ENCODE results near the gene TAMALIN.

TAMALIN gene

DNA sequence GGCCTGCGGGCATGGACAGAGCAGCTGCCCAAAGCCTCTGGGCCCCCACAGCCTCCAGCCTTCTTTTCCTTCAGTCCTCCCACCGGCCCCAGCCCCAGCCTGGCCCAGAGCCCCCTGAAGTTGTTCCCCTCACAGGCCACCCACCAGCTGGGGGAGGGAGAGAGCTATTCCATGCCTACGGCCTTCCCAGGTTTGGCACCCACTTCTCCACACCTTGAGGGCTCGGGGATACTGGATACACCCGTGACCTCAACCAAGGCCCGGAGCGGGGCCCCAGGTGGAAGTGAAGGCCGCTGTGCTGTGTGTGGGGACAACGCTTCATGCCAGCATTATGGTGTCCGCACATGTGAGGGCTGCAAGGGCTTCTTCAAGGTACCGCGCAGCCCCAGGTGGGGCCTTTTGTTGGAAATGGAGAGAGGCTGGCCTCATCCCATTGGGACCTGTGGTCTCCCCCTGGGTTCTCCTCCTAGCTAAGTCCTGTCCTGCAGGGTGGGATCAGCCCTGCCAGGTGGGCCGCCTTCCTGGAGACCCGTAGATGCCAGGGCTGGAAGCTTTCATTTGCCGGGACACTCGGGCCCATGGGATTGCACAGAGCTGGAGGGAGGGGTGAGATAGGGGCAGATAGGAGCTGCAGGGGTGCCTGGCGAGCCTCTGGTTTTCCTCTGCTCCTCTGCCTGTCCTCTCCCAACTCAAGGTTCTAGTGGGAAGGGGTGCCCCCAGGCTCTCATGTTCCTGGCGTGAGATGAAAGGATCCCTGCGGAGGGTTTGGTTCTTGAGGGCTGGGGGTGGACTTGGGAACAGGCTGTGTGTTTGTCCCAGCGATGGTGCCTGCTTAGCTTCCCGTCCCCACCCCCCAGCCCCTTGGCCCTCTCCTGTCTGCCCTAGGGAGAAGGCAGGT is 48.3 kb downstream of the TAMALIN start:
- DNase-seq (ENCODE audit: low read depth in 3 of 3, low spot score in 1 of 3), result no peak

DNA sequence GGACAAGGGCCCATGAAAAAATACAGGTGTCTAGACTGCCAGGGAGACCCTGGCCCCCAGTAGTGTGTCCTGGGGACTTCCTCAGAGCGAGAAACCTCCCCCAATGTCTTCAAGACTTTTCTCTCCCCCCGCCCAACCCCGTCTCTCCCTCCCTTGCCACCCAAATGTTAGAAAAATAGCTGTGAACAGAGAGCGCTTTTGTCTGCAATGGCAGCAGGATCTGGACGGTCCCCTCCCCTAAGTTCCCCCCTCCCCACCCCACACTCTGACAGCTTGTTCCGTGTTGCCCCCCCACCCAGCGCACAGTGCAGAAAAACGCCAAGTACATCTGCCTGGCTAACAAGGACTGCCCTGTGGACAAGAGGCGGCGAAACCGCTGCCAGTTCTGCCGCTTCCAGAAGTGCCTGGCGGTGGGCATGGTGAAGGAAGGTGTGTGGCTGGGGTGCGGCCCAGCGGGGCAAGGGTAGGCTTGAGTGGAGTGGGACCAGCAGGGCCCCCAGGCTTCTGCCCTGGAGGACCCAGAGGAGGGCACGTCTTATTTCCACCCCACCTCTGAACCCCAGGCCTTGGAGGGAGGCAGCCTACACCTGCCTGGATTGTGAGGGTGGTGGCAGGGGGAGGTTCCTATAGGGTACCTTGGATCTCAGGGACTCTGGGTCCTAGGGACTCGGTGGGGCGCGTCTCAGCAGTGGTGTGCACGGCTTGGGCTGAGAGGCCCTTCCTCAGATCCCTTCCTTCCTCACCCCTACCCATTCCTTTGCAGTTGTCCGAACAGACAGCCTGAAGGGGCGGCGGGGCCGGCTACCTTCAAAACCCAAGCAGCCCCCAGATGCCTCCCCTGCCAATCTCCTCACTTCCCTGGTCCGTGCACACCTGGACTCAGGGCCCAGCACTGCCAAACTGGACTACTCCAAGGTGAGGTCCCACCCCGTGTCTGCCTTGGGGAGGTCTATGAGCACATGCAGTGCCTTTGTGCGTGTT is 49.3 kb downstream of the TAMALIN start:
- DNase-seq (ENCODE audit: low read depth in 3 of 3, low spot score in 1 of 3), result peak in 1 of 3 donors; percentile 40

DNA sequence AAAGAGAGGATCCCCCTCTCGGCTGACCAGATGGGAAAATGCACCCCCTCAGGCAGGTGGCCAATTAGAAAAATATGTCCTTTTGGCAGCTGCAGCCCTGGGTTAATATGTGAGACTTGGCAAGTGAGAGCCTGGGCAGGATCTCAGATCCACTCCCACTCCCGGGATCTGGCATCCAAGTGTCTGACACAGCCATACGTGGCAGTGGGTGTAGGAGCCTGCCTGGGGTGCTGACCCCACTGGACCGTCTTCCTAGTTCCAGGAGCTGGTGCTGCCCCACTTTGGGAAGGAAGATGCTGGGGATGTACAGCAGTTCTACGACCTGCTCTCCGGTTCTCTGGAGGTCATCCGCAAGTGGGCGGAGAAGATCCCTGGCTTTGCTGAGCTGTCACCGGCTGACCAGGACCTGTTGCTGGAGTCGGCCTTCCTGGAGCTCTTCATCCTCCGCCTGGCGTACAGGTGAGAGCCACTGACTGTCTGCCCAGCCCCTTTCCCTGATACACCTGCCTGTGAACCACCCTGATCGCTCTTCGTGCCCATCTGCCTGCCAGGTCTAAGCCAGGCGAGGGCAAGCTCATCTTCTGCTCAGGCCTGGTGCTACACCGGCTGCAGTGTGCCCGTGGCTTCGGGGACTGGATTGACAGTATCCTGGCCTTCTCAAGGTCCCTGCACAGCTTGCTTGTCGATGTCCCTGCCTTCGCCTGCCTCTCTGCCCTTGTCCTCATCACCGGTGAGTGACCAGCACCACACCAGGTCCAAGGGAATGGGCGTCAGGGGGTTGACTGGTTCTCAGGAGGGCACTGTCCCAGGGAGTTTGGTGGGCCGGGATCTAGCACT is 50.3 kb downstream of the TAMALIN start:
- DNase-seq (ENCODE audit: low read depth in 3 of 3, low spot score in 1 of 3), result peak in 1 of 3 donors; percentile 33

DNA sequence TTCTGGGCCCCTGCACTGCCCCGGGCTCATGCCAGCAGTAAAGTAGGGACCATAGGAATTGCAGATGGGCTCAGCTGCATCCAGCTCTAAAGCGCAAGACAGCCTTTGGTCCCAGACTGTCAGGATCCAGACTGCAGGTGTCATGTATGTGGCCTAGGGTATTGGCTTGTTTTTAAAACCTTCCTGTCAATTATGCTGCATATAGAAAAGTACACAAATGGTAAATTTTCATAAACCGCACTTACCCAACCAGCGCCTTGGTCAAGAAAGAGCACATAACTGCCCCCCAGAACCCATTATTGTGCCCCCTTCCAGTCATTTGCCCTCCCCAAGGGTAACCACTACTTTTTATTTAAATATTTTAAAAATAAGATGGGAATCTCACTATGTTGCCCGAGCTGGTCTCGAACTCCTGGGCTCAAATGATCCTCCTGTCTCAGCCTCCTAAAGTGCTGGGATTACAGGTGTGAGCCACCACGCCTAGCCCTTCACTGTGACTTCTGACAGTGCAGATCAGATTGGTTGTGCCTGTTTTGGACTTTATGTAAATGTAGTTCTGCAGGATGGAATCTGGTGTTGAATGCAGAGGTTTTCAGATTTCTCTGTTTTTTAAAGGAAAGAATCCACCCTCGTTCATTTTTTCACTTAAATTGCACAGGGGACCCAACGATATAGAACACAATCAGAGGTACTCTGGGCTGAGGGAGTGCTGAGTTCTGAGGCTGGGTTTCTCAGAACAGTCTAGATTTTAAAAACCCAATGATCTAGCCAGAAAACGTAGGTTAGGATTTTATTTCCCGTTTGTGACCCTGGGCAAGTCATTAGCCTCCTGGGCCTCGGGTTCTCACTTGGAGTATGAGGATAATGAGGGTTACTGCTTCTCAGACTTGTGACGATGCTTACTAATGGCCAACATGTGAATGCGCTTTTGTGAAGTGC is 51.2 kb downstream of the TAMALIN start:
- no peak for DNase-seq (ENCODE audit: low read depth in 3 of 3, low spot score in 1 of 3)

DNA sequence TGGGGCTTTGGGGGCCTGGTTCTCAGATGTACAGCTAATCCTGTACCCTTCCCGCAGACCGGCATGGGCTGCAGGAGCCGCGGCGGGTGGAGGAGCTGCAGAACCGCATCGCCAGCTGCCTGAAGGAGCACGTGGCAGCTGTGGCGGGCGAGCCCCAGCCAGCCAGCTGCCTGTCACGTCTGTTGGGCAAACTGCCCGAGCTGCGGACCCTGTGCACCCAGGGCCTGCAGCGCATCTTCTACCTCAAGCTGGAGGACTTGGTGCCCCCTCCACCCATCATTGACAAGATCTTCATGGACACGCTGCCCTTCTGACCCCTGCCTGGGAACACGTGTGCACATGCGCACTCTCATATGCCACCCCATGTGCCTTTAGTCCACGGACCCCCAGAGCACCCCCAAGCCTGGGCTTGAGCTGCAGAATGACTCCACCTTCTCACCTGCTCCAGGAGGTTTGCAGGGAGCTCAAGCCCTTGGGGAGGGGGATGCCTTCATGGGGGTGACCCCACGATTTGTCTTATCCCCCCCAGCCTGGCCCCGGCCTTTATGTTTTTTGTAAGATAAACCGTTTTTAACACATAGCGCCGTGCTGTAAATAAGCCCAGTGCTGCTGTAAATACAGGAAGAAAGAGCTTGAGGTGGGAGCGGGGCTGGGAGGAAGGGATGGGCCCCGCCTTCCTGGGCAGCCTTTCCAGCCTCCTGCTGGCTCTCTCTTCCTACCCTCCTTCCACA is 52.0 kb downstream of the TAMALIN start:
- peak in 1 of 3 donors; percentile 34 for DNase-seq (ENCODE audit: low read depth in 3 of 3, low spot score in 1 of 3)

DNA sequence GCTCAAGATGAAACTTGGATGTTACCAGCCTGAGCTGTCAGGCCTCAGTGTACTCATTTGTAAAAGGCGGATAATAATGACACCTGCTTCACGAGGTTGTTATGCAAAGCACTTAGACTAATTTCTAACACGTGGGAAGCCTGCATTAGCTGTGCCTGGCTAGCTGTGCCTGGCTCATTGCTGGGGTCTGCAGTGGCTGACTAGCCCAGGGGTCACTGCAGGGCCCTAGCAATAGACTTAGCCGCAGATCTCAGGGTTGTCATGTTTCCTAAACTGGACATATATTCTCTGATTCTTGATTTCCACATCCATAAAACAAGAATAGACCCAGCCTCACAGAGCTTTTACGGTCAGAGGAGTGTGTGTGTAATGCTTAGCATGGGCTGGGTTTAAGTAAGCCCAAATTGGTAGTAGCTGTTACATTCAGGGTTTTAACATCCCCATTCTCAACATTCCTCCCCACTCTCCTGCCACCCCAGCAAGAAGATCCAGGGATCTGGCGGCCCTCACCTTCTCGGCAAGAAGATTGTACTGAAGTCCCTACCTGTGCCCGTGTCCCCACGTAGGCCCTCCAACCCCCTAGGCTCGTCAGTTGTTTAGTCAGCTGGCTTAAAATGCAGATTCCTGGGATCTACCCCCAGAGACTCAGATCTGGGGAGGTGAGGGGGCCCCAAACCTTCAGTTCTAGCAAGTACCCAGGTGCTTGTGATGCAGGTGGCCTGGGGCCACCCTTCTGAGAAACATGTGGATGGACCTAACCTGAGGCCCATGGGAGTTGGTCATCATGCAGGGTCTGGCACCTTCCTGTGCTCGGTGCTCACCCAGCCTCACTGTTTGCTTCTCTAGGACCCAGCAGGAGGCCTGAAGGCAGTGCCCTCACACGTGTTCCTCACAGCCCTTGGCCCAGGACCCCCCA is 53.1 kb downstream of the TAMALIN start:
- DNase-seq (ENCODE audit: low read depth in 3 of 3, low spot score in 1 of 3), result peak in 1 of 3 donors; percentile 63

DNA sequence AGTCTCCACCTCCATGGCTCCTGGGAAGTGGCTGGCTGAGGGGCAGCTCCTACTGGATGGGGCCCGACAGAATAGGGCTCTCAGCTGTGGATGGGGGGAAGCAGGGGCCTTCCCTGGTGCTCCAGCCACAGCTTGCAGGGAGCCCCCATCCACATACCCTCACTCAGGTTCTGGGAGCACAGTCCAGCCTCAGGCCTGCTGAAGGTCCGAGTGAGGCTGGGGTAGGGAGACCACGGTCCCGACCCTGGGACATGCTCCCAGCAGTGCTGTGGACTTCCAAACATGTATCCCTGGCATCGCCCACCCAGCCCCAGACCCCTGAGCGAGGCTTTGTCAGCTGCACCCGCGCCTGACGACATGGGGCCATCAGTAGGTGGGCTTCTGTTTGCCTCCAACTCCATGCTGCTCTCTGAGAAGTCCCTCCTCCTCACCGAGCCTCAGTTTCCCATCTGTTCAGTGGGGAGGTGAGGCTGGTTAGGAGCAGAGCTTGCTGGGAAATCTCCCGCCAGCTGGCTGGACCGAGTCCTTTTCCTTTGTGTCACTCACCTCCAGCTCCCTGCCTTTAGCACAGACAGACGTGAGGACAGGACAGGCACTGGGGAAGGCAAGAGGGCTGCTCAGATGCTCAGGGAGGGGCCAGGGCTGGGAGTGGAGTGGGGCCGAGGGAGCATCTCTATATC is 53.9 kb downstream of the TAMALIN start:
- DNase-seq (ENCODE audit: low read depth in 3 of 3, low spot score in 1 of 3), result peak in 1 of 3 donors; percentile 49

DNA sequence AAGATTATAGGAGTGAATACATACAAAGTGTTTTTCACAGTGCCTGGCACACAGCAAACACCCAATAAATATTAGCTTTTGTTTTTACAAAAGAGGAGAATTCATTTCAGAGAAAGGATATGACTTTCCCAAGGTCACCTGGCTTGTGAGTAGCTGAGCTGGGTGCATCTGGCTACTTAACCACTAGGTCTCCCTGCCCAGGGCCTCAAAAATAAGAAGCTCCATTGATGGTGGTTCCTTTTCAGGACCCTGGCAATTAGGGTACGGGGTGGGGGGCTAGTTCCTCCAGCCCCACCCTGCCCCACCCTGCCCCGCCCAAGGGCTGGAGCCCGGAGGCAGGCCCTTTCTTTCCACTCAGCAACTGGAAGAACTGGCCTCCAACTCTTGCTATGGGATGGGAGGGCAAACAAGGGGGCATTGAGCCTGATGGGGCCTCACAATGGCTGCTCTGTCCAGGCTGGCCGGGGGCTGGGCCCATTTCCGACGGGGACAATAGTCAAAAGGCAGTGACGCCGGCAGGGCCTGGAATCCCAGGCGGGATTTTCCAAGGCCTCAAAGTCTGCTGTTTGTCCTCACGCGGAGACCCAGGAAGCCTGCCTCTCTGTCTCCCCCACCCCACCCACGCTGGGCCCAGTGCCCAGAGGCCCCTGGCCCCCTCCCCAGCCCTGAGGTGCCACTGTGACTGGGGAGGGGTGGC is 54.9 kb downstream of the TAMALIN start:
- DNase-seq (ENCODE audit: low read depth in 3 of 3, low spot score in 1 of 3), result no peak

DNA sequence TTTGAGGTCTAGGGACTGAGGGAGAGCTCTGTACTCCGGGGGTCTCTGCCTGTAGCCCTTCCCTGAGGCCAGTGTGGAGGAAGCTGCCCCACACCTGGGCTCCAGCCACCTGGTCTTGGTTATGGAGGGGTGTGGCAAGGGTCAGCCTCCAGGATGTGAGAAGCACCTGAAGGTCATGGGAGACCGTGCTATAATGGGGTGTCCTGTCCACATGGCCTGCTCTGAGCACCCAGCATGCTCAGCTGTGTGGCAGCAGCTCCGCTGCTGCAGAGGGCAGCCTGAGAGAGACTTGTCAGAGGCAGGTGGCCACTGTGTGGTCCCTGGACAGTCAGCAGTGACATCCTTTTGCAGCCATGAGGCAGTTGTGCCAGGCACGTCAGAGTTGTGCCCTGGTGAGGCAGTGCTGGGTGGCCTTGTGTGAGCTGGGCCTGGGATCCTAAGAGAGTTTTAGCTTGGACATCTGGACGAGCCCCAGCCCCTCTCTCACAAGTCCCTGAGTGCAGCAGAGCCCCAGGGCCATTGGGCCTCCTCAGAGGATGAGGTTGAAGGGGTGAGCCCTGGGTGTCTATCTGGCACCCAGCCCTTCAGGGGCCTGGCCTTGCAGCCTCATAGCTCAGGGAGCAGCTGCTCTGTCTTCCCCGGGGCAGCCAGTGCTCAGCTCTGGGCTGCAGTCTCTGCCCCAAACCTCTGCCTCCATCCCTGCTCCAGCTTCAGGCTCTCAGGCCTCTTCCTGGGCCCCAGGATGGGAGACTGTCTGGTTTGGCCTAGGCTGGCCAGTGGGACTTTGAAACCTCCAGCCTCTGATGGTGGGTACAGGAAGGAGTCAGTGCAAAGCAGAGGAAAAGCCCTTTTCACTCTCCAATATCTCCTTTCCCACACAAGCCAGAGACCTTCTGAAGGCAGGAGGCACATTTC is 55.7 kb downstream of the TAMALIN start:
- no peak for DNase-seq (ENCODE audit: low read depth in 3 of 3, low spot score in 1 of 3)

DNA sequence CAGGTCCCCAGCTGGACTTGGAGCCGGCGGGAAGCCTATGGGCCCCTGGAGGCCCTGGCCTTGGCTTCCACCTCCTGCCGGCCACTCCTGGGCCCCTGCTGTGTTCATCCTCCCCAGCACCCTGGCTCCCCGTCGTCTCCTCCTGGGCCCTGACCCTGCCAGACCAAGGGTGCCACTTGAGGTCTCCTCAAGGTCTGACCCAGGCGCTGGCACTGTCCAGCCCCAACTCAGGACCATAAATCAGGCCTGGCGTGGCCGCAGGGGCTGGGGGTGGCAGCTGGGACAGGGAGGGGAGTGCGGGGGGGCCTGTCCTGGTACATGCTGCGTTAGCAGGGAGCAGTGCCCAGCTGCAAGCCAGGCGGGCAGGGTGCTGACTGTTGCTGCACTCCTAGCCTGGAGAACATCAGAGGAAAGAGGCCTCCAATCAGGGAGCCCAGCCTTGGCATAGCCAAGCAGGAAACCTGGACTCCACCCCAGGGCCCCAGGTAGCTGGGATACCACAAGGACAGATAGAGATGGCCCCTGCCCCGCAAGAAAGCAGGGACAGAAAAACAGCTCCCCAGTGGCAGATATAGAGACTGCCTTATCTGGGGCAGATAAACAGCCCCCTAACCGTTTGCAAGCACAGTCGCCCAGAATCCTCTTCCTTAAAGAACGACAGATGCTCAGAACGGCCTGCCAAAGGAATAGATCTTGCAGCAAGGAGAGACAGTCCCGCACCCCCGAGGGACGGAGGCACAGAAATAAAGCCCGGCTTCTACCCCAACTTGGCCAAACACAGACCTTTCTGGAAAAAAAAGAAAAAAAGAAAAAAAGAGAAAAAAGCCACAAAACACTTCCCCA is 56.6 kb downstream of the TAMALIN start:
- DNase-seq (ENCODE audit: low read depth in 3 of 3, low spot score in 1 of 3), result no peak

DNA sequence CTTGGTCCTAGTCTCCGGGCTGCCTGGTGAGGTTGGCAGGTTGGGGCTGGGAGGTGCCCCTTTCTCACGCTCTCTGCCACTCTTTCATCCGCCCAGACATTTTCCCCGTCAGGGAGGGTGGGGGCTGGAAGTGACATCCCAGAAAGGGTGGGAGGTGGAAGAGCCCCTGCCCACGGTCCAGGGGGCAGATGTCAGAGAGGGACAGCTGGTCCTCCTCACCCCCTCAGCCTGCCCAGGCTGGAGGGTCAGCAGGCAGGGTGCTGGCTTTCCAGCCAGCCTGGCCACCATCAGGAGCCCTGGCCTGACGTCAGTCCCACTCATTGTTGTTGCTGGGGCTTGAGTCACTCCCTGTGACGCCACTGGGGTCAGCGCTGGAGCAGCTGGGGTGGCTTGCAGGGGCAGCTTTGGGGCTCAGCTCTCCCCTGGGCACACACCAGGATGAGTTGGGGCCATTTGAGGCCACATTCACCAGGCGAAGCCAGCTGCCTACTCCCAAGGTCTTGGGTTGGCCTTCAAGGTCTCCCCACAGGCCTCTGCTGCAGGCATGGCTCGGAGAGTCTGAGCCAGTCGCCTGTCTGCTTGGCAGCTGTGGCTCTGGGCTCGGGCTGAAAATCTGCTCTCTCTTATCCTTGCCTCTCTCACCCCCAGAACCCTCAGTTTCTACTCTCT is 57.4 kb downstream of the TAMALIN start:
- DNase-seq (ENCODE audit: low read depth in 3 of 3, low spot score in 1 of 3), result no peak

Measured in stimulated activated CD4-positive, alpha-beta T cell treated with anti-CD3 and anti-CD28 coated beads, TNF-alpha, amount 100 ng/mL, for 1 hour (primary cell).